ENCODE measurements around the gene FILIP1L.
"Not testable (repeated sequence)": the region's sequence is repeated elsewhere in the genome, so short reads cannot be mapped to it uniquely, and the experiment has no call there.

Gene FILIP1L

GRCh38 chr3:100098784-100099070 is 15.6 kb downstream of the FILIP1L start:
- no peak for DNase-seq (ENCODE audit: low spot score)

GRCh38 chr3:100097919-100098783 is 16.1 kb downstream of the FILIP1L start:
- no peak for DNase-seq (ENCODE audit: low spot score)

- no peak for DNase-seq (ENCODE audit: low spot score)
These were observed 17.4 kb downstream of the FILIP1L start for GRCh38 chr3:100096866-100097265.

- DNase-seq (ENCODE audit: low spot score), result not testable (repeated sequence)
These were observed 18.0 kb downstream of the FILIP1L start for GRCh38 chr3:100096286-100096685.

- no peak for DNase-seq (ENCODE audit: low spot score)
These were observed 20.5 kb downstream of the FILIP1L start for GRCh38 chr3:100093831-100094230.

GRCh38 chr3:100090669-100091005 is 23.7 kb downstream of the FILIP1L start:
- DNase-seq (ENCODE audit: low spot score), result no peak

- peak; percentile 57 for DNase-seq (ENCODE audit: low spot score)
These were observed 24.3 kb downstream of the FILIP1L start for GRCh38 chr3:100089812-100090668.

GRCh38 chr3:100088735-100089368 is 25.4 kb downstream of the FILIP1L start:
- no peak for DNase-seq (ENCODE audit: low spot score)

- DNase-seq (ENCODE audit: low spot score), result no peak
These were observed 27.1 kb downstream of the FILIP1L start for GRCh38 chr3:100087198-100087597.

- no peak for DNase-seq (ENCODE audit: low spot score)
These were observed 27.9 kb downstream of the FILIP1L start for GRCh38 chr3:100086401-100086800.

- DNase-seq (ENCODE audit: low spot score), result no peak
These were observed 30.0 kb downstream of the FILIP1L start for GRCh38 chr3:100084100-100084806.

GRCh38 chr3:100083209-100083608 is 31.1 kb downstream of the FILIP1L start:
- no peak for DNase-seq (ENCODE audit: low spot score)

- no peak for DNase-seq (ENCODE audit: low spot score)
These were observed 31.6 kb downstream of the FILIP1L start for GRCh38 chr3:100082714-100083113.

- DNase-seq (ENCODE audit: low spot score), result no peak
These were observed 32.2 kb downstream of the FILIP1L start for GRCh38 chr3:100081986-100082692.

GRCh38 chr3:100081311-100081710 is 33.0 kb downstream of the FILIP1L start:
- DNase-seq (ENCODE audit: low spot score), result no peak

- DNase-seq (ENCODE audit: low spot score), result no peak
These were observed 33.7 kb downstream of the FILIP1L start for GRCh38 chr3:100080573-100080972.

GRCh38 chr3:100079328-100079727 is 35.0 kb downstream of the FILIP1L start:
- no peak for DNase-seq (ENCODE audit: low spot score)

GRCh38 chr3:100076731-100077529 is 37.4 kb downstream of the FILIP1L start:
- DNase-seq (ENCODE audit: low spot score), result no peak

GRCh38 chr3:100075851-100076730 is 38.2 kb downstream of the FILIP1L start:
- DNase-seq (ENCODE audit: low spot score), result no peak

GRCh38 chr3:100075196-100075595 is 39.1 kb downstream of the FILIP1L start:
- no peak for DNase-seq (ENCODE audit: low spot score)
